GM18505 (cell line): ENCODE measurements around the gene PRRC2A.

Experiments
- ATAC-seq: cut with Tn5 transposase; IDR thresholded peaks from one replicate; pipeline ENCODE4 v1.9.1; 2021; ENCODE audit not compliant: unreplicated experiment
- POLR2A ChIP-seq: IDR thresholded peaks from 4 replicates; pipeline ENCODE4 v1.6.1; 2011; ENCODE audit warnings: borderline replicate concordance; ENCODE audit not compliant: insufficient read depth, insufficient read length; ENCODE audit errors: extremely low read depth

PRRC2A gene

GRCh38 chr6:31592396-31592771 lies 28.1 kb upstream of the PRRC2A start:
- no peak for TF ChIP-seq POLR2A
- ATAC-seq: no peak

GRCh38 chr6:31597006-31597405 lies 23.5 kb upstream of the PRRC2A start:
- TF ChIP-seq POLR2A: no peak
- no peak for ATAC-seq

- TF ChIP-seq POLR2A: no peak
- no peak for ATAC-seq
These were observed 13.2 kb upstream of the PRRC2A start for GRCh38 chr6:31607317-31607716.

- no peak for TF ChIP-seq POLR2A
- no peak for ATAC-seq
These were observed 10.8 kb upstream of the PRRC2A start for GRCh38 chr6:31609519-31610406.

- no peak for TF ChIP-seq POLR2A
- ATAC-seq: no peak
These were observed 9.5 kb upstream of the PRRC2A start for GRCh38 chr6:31610968-31611367.

GRCh38 chr6:31614075-31614619 lies 6.4 kb upstream of the PRRC2A start:
- ATAC-seq: no peak
- peak; percentile 52 for TF ChIP-seq POLR2A

GRCh38 chr6:31614684-31615578 lies 5.6 kb upstream of the PRRC2A start, which contains the start of gene AIF1:
Gene AIF1 (plus strand): TSS chr6:31615234. CDS start chr6:31615330, 96 bp downstream.
- no peak for ATAC-seq

GRCh38 chr6:31615748-31616147 lies 4.8 kb upstream of the PRRC2A start:
- no peak for ATAC-seq
- TF ChIP-seq POLR2A: peak; percentile 26

More at GRCh38 chr6:31614684-31615578, 5.6 kb upstream of the PRRC2A start, which contains the start of gene AIF1:
- no peak for TF ChIP-seq POLR2A

GRCh38 chr6:31617010-31617409 lies 3.5 kb upstream of the PRRC2A start:
- no peak for ATAC-seq
- no peak for TF ChIP-seq POLR2A

GRCh38 chr6:31619805-31620585 lies 520 bp upstream of the PRRC2A start:
- ATAC-seq: peak; percentile 69

GRCh38 chr6:31621320-31621939 lies 915 bp downstream of the PRRC2A start:
- ATAC-seq: no peak
- TF ChIP-seq POLR2A: no peak

More at GRCh38 chr6:31619805-31620585, 520 bp upstream of the PRRC2A start:
- TF ChIP-seq POLR2A: peak; percentile 93

GRCh38 chr6:31621991-31622390 lies 1.5 kb downstream of the PRRC2A start:
- no peak for TF ChIP-seq POLR2A
- no peak for ATAC-seq

GRCh38 chr6:31622684-31623091 lies 2.2 kb downstream of the PRRC2A start:
- no peak for ATAC-seq
- no peak for TF ChIP-seq POLR2A

GRCh38 chr6:31624070-31624469 lies 3.6 kb downstream of the PRRC2A start:
- TF ChIP-seq POLR2A: no peak
- no peak for ATAC-seq
